GM23338 (cell line): ENCODE results near the gene RPL3.

ENCODE experiments used
- CREB1 ChIP-seq: fragments of 250-450 bp; sonication (Bioruptor Pico); IDR thresholded peaks from 2 replicates; pipeline ENCODE4 v1.5.0; 2020; ENCODE audit warnings: low read depth, mild to moderate bottlenecking, moderate library complexity
- CTCF ChIP-seq, 2 experiments: fragments of 200-600 bp in 1 of 2; sonication (generic) in 1 of 2; conservative IDR thresholded peaks; 2 replicates each; pipeline versions ENCODE4 v1.5.1 to v1.6.1; 2016 to 2017; ENCODE audit warnings: antibody characterized with exemption in 2 of 2, low read depth in 2 of 2, mild to moderate bottlenecking in 2 of 2, moderate library complexity in 1 of 2
- ETS1 ChIP-seq: IDR thresholded peaks from 2 replicates; pipeline ENCODE4 v1.6.1; 2016; ENCODE audit warnings: antibody characterized with exemption
- EZH2 ChIP-seq: fragments of 200-600 bp; sonication (generic); IDR thresholded peaks from one replicate; pipeline ENCODE4 v1.8.0; 2017; ENCODE audit warnings: antibody characterized with exemption, mild to moderate bottlenecking, low read depth; ENCODE audit not compliant: unreplicated experiment
- EZH2phosphoT487 ChIP-seq: fragments of 200-600 bp; sonication (generic); IDR thresholded peaks from one replicate; pipeline ENCODE4 v1.8.1; 2018; ENCODE audit warnings: antibody characterized with exemption; ENCODE audit not compliant: unreplicated experiment
- JUNB ChIP-seq: IDR thresholded peaks from one replicate; pipeline ENCODE4 v1.6.1; 2016; ENCODE audit warnings: antibody characterized with exemption; ENCODE audit not compliant: unreplicated experiment
- NANOG ChIP-seq: IDR thresholded peaks from 2 replicates; pipeline ENCODE4 v1.6.1; 2016; ENCODE audit warnings: antibody characterized with exemption, borderline replicate concordance
- POLR2AphosphoS5 ChIP-seq: IDR thresholded peaks from 2 replicates; pipeline ENCODE4 v1.6.1; 2016; ENCODE audit warnings: antibody characterized with exemption, low read depth
- REST ChIP-seq: IDR thresholded peaks from one replicate; pipeline ENCODE4 v1.6.1; 2018; ENCODE audit warnings: antibody characterized with exemption; ENCODE audit not compliant: unreplicated experiment
- STAT1 ChIP-seq: IDR thresholded peaks from one replicate; pipeline ENCODE4 v1.6.1; 2016; ENCODE audit warnings: antibody characterized with exemption; ENCODE audit not compliant: unreplicated experiment
- ZNF114 ChIP-seq: fragments of 250-450 bp; sonication (Bioruptor Pico); IDR thresholded peaks from 2 replicates; pipeline ENCODE4 v1.5.0; 2020; ENCODE audit warnings: mild to moderate bottlenecking, moderate library complexity
- ZNF462 ChIP-seq: fragments of 250-450 bp; sonication (Bioruptor Pico); IDR thresholded peaks from 2 replicates; pipeline ENCODE4 v1.5.0; 2020; ENCODE audit warnings: mild to moderate bottlenecking, moderate library complexity

GRCh38 chr22:39368461-39368911, 49.1 kb upstream of the RPL3 start:
- TF ChIP-seq CTCF (conservative IDR thresholded peaks at IDR 0.05; ENCODE audit: low read depth in 2 of 2) (no peak), CREB1 (CRISPR knock-in tag) (no peak), EZH2 (no peak), POLR2AphosphoS5 (no peak), EZH2phosphoT487 (no peak), REST (no peak), ZNF462 (CRISPR knock-in tag) (no peak), STAT1 (no peak), JUNB (no peak), ETS1 (no peak), NANOG (no peak), ZNF114 (CRISPR knock-in tag) (no peak)
